GM18519 (cell line): ENCODE data around the gene CCDC61.

Source experiments
- ATAC-seq: cut with Tn5 transposase; IDR thresholded peaks from one replicate; pipeline ENCODE4 v1.9.1; 2021; ENCODE audit warnings: mild to moderate bottlenecking, moderate library complexity; ENCODE audit not compliant: unreplicated experiment, low FRiP score

CCDC61 gene

GRCh38 chr19:46014941-46015686, 19.8 kb downstream of the CCDC61 start:
- ATAC-seq, result no peak

- no peak for ATAC-seq
Observed at GRCh38 chr19:46015687-46016425, 20.6 kb downstream of the CCDC61 start.

- no peak for ATAC-seq
Observed at GRCh38 chr19:46016426-46017094, 21.3 kb downstream of the CCDC61 start.

GRCh38 chr19:46017095-46017429, 21.8 kb downstream of the CCDC61 start:
- no peak for ATAC-seq

GRCh38 chr19:46017874-46018675, 22.8 kb downstream of the CCDC61 start:
- ATAC-seq, result no peak

- no peak for ATAC-seq
Observed at GRCh38 chr19:46018729-46019251, 23.5 kb downstream of the CCDC61 start.

- no peak for ATAC-seq
Observed at GRCh38 chr19:46019270-46019669, 24.0 kb downstream of the CCDC61 start.

- no peak for ATAC-seq
Observed at GRCh38 chr19:46020819-46021125, 25.5 kb downstream of the CCDC61 start.

- no peak for ATAC-seq
Observed at GRCh38 chr19:46021531-46022041, 26.3 kb downstream of the CCDC61 start.

GRCh38 chr19:46022061-46022430, 26.8 kb downstream of the CCDC61 start:
- no peak for ATAC-seq

GRCh38 chr19:46022431-46023310, 27.4 kb downstream of the CCDC61 start, which contains the start of gene PGLYRP1:
Gene PGLYRP1 (minus strand): TSS chr19:46023053. CDS start chr19:46023021, 32 bp downstream.
- ATAC-seq, result no peak

- no peak for ATAC-seq
Observed at GRCh38 chr19:46023311-46023779, 28.1 kb downstream of the CCDC61 start.

GRCh38 chr19:46025835-46026234, 30.6 kb downstream of the CCDC61 start:
- no peak for ATAC-seq

- no peak for ATAC-seq
Observed at GRCh38 chr19:46030812-46031550, 35.7 kb downstream of the CCDC61 start.

GRCh38 chr19:46031781-46032596, 36.7 kb downstream of the CCDC61 start:
- no peak for ATAC-seq

- no peak for ATAC-seq
Observed at GRCh38 chr19:46032597-46033025, 37.3 kb downstream of the CCDC61 start.

GRCh38 chr19:46033401-46033800, 38.1 kb downstream of the CCDC61 start:
- ATAC-seq, result no peak

GRCh38 chr19:46035546-46035945, 40.3 kb downstream of the CCDC61 start:
- ATAC-seq, result no peak
